Measurements from ENCODE around the gene SRD5A1.

DNA sequence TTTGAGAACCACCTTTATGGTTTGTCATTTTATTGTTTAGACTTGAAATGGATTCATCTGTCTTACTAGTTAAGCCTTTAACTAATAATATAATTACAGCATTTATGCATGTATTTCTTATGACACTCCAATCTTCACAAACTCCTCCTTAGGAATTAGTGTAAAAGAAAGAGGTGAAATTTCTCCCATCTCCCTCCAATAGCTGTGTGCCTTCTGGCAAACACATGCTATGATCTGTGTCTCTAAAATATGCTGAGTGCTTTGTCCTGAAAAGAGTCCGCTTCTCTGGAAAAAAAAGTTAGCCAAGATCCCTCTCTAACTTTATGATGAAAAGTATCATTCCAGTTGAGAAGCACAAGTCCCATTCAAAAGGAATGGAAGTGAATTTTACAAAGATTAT lies 66.1 kb downstream of the SRD5A1 start:
- TF ChIP-seq TAF1 (IDR thresholded peaks at IDR 0.05; ENCODE audit: low read depth, low read length): no peak
- TF ChIP-seq POLR2A (IDR thresholded peaks at IDR 0.05; ENCODE audit: low read depth, low read length): no peak
- TF ChIP-seq SPI1 (IDR thresholded peaks at IDR 0.05; ENCODE audit: low read depth, low read length): no peak
- no peak for TF ChIP-seq POLR2AphosphoS5 (IDR thresholded peaks at IDR 0.05; ENCODE audit: low read depth, low read length)

Data from GM12891 (cell line).